Rectal smooth muscle tissue (tissue), 1 donor: ENCODE data around the gene DENND1C.
"Not testable (repeated sequence)": the region's sequence is repeated elsewhere in the genome, so short reads cannot be mapped to it uniquely, and the experiment has no call there.

Experiments
- H3K27ac ChIP-seq: one replicate; pipeline ENCODE4 v1.7.0; 2013; ENCODE audit warnings: low read depth, low read length, inconsistent platforms
- H3K27me3 ChIP-seq: one replicate; pipeline ENCODE4 v1.7.0; 2013; ENCODE audit warnings: low read length; ENCODE audit not compliant: control insufficient read depth, insufficient read depth
- H3K36me3 ChIP-seq: one replicate; pipeline ENCODE4 v1.7.0; 2013; ENCODE audit warnings: low read length; ENCODE audit not compliant: control insufficient read depth, insufficient read depth
- H3K4me1 ChIP-seq: one replicate; pipeline ENCODE4 v1.7.0; 2013; ENCODE audit warnings: low read length; ENCODE audit not compliant: control insufficient read depth, insufficient read depth
- H3K4me3 ChIP-seq: one replicate; pipeline ENCODE4 v1.7.0; 2013; ENCODE audit warnings: low read length
- H3K9ac ChIP-seq: one replicate; pipeline ENCODE4 v1.7.0; 2013; ENCODE audit warnings: low read length

Gene DENND1C

GRCh38 chr19:6516659-6517291 lies 35.2 kb upstream of the DENND1C start:
- Histone ChIP-seq H3K27ac (peak overlapping the region; percentile 40), H3K4me3 (peak overlapping the region; percentile 93), H3K27me3 (no peaks in the 10 kb centered on the region), H3K4me1 (no peaks in the 10 kb centered on the region), H3K9ac (peak overlapping the region; percentile 80), H3K36me3 (no peaks in the 10 kb centered on the region)

GRCh38 chr19:6516018-6516658 lies 34.6 kb upstream of the DENND1C start:
- H3K27me3 ChIP-seq: no peaks in the 10 kb centered on the region
- H3K9ac ChIP-seq: peak overlapping the region; percentile 80
- no peaks in the 10 kb centered on the region for H3K4me1 ChIP-seq
- H3K4me3 ChIP-seq: peak overlapping the region; percentile 93
- no peaks in the 10 kb centered on the region for H3K36me3 ChIP-seq
- H3K27ac ChIP-seq: peak overlapping the region; percentile 40

GRCh38 chr19:6514926-6515544 lies 33.4 kb upstream of the DENND1C start:
- Histone ChIP-seq H3K27ac (no peak overlapping the region), H3K4me3 (no peak overlapping the region), H3K27me3 (no peaks in the 10 kb centered on the region), H3K36me3 (no peaks in the 10 kb centered on the region), H3K4me1 (no peaks in the 10 kb centered on the region), H3K9ac (no peak overlapping the region)

- H3K4me1 ChIP-seq: no peaks in the 10 kb centered on the region
- H3K27me3 ChIP-seq: no peaks in the 10 kb centered on the region
- no peak overlapping the region for H3K27ac ChIP-seq
Observed at GRCh38 chr19:6514089-6514488, 32.5 kb upstream of the DENND1C start.

GRCh38 chr19:6510618-6511017 lies 29.0 kb upstream of the DENND1C start:
- H3K9ac ChIP-seq: no peak overlapping the region
- H3K27ac ChIP-seq: no peak overlapping the region
- no peaks in the 10 kb centered on the region for H3K27me3 ChIP-seq
- H3K4me1 ChIP-seq: no peaks in the 10 kb centered on the region
- no peaks in the 10 kb centered on the region for H3K36me3 ChIP-seq
- no peak overlapping the region for H3K4me3 ChIP-seq

More at GRCh38 chr19:6514089-6514488, 32.5 kb upstream of the DENND1C start:
- no peaks in the 10 kb centered on the region for H3K36me3 ChIP-seq
- H3K9ac ChIP-seq: no peak overlapping the region
- H3K4me3 ChIP-seq: no peak overlapping the region

GRCh38 chr19:6509118-6509971 lies 27.8 kb upstream of the DENND1C start:
- Histone ChIP-seq H3K4me1 (no peaks in the 10 kb centered on the region), H3K27ac (no peak overlapping the region), H3K36me3 (no peaks in the 10 kb centered on the region), H3K4me3 (no peak overlapping the region), H3K27me3 (no peaks in the 10 kb centered on the region), H3K9ac (no peak overlapping the region)

GRCh38 chr19:6508028-6508771 lies 26.6 kb upstream of the DENND1C start:
- H3K4me3 ChIP-seq, H3K27ac ChIP-seq, H3K27me3 ChIP-seq, H3K9ac ChIP-seq, H3K4me1 ChIP-seq, H3K36me3 ChIP-seq: not testable (repeated sequence)

GRCh38 chr19:6503407-6504201 lies 22.0 kb upstream of the DENND1C start:
- no peak overlapping the region for H3K27ac ChIP-seq
- H3K4me1 ChIP-seq: no peaks in the 10 kb centered on the region
- peaks cover 16% of the 10 kb centered on the region for H3K27me3 ChIP-seq
- no peak overlapping the region for H3K4me3 ChIP-seq
- no peak overlapping the region for H3K9ac ChIP-seq
- no peaks in the 10 kb centered on the region for H3K36me3 ChIP-seq

GRCh38 chr19:6501740-6502648 lies 20.4 kb upstream of the DENND1C start, which contains the start of gene TUBB4A:
TUBB4A (minus strand) TSS chr19:6502309; CDS start chr19:6502212, 97 bp downstream.
- Histone ChIP-seq H3K4me3 (peak within 1 kb of the TSS; percentile 27), H3K27me3 (peaks cover 16% of the 10 kb centered on the region), H3K4me1 (no peaks in the 10 kb centered on the region), H3K27ac (no peak within 1 kb of the TSS), H3K9ac (no peak within 1 kb of the TSS), H3K36me3 (no peaks in the 10 kb centered on the region)

- Histone ChIP-seq H3K4me3 (no peak overlapping the region), H3K9ac (no peak overlapping the region), H3K27ac (no peak overlapping the region), H3K27me3 (peaks cover 16% of the 10 kb centered on the region), H3K36me3 (no peaks in the 10 kb centered on the region), H3K4me1 (no peaks in the 10 kb centered on the region)
Observed at GRCh38 chr19:6500837-6501739, 19.5 kb upstream of the DENND1C start.
